Measurements from ENCODE around the gene WDHD1.
A peak's percentile ranks its signal among the peaks of the same experiment; 100 is the strongest.
"Not testable (repeated sequence)": the region's sequence is repeated elsewhere in the genome, so short reads cannot be mapped to it uniquely, and the experiment has no call there.

WDHD1 gene, protein sequence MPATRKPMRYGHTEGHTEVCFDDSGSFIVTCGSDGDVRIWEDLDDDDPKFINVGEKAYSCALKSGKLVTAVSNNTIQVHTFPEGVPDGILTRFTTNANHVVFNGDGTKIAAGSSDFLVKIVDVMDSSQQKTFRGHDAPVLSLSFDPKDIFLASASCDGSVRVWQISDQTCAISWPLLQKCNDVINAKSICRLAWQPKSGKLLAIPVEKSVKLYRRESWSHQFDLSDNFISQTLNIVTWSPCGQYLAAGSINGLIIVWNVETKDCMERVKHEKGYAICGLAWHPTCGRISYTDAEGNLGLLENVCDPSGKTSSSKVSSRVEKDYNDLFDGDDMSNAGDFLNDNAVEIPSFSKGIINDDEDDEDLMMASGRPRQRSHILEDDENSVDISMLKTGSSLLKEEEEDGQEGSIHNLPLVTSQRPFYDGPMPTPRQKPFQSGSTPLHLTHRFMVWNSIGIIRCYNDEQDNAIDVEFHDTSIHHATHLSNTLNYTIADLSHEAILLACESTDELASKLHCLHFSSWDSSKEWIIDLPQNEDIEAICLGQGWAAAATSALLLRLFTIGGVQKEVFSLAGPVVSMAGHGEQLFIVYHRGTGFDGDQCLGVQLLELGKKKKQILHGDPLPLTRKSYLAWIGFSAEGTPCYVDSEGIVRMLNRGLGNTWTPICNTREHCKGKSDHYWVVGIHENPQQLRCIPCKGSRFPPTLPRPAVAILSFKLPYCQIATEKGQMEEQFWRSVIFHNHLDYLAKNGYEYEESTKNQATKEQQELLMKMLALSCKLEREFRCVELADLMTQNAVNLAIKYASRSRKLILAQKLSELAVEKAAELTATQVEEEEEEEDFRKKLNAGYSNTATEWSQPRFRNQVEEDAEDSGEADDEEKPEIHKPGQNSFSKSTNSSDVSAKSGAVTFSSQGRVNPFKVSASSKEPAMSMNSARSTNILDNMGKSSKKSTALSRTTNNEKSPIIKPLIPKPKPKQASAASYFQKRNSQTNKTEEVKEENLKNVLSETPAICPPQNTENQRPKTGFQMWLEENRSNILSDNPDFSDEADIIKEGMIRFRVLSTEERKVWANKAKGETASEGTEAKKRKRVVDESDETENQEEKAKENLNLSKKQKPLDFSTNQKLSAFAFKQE

DNA sequence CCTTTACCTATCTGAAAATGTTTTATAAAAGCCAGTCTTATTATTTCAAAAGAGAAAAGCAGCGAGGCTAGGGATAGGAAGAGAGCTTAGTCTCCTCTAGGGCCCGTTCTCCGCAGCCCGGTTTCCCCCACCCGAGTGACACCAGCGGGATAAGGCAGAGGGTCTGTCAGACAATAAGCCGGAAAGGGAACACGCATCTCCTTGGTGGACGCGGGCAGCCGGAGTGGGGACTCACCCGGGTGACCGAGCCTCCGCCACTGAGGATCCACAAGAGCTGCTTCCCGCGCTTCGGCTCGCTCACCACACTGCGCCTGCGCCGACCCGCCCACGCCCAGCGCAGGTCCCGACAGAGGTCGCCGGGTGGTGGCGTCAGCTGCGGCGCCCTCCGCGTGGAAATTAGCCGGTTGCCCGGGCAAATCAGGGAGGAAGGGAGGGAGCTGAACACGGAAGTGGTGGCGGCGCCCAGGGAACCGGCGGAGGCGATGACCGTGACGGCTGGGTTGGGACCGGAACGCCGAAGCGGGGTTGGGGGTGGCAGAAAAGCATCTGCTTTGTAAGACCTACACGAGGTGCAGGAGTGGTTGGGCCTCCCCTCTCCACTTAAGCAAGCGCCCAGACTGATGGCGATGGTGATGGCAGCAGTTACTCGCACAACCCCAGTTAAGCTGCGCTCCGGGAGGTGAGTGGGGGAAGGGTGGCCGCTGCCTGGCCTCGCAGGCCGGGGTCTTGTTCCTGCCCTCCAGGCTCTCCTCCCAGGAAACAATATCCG, at the start of gene WDHD1, which contains the start of gene SOCS4:
Gene WDHD1, minus strand, starts transcription at position 307 of the 769 bp plus-strand sequence. CDS start 312 bp downstream, outside the sequence.
Gene SOCS4, plus strand, starts transcription at position 444 of the 769 bp plus-strand sequence. CDS start 15,806 bp downstream, outside the sequence.
- DNase-seq, result peak; percentile 98

DNA sequence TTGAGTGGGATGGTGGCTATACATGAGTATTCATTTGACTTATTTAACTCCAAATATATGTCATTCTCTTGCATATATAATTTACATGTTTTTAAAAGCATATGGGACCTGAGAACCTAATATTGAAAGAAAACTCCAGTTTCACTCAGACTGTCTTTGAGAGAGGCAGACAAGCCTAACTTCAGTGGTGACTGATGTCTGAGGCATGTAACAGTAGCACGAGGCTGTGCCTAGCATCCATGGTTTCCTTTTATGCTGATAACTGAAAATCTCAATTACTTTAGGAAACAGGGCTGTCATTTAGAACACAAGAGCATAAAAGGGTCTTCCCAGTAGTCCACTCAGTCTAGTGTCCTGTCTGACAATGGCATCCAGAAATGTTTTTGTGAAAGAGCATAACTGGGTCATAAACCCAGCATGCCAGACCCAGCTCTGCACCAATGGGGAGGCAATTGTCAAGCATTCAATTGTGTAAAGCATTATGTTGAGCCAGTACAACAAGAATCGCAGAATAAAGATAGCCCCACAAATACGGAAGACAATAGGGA, 48.8 kb upstream of the WDHD1 start:
- no peak for DNase-seq

DNA sequence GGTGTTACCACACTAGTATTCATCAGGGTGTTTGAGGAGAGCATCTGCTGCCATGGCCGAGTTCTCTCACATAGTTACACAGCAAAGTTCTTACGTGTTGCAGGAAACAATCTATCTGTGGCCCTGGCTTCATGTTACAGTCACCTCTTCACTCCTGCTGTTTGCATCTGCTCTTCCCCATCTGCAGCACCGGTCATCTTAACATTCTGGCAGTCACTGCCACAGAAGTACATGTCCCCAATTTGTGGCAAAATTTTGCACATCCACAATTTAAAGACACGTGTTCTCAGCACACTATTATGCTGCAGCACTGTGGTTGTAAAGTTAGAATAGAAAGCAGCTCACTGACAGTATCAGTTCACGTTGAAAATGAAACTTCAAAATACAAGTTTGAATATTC, 47.8 kb upstream of the WDHD1 start:
- no peak for DNase-seq

DNA sequence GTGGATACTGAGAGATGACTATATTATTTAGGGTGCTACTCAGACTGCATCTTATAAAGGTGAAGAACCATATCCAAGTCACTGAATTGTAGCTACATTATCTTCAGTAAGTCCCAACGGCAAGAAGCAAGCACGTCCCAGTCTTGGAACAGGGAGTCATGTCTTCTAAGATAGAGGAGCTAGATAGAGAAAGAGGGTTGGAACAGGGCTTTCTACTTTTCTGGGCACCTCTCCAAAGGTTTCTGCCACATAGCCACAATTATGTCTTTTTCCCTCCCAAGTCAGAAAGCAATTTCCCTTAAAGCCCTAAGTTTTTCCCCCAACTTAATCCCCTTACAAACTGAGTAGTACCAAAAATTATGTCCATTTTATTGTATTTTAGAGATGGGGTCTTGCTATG, 47.0 kb upstream of the WDHD1 start:
- no peak for DNase-seq

DNA sequence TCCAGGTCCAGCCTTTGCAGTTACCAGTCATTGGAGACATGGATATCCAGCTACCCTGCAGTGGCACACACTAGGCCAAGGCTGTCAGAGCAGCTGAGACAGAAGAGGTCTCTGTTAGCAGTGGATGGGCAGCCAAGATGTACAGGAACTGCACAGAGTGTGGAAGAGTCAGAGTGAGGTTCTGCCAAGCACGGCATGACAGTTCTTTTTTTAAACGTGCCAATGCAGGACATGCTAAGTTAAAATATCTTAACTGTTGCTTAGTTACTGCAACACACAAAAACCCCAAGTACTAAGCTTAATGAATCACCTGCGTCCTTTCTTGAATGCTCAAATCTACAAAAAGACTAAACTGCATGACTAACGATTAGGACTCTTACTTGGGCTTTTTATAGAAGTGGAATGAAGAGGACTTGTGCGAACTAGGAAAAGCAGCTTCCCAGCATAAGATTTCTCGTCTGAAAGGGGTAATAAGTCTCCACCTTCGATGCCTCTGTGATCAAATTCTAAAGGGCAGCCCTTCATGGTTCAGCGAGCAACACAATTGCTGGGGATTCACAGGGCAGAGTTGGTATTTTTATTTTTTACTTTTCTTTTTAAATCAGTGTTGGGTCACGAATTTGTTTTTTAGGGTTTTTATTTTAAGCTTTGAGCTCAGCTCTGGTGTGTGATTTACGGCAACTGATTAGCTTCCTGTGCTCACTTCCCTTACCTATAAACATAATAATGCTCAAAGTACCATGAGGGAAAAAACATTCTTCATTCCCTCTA, 45.2 kb upstream of the WDHD1 start:
- DNase-seq, result peak; percentile 25

DNA sequence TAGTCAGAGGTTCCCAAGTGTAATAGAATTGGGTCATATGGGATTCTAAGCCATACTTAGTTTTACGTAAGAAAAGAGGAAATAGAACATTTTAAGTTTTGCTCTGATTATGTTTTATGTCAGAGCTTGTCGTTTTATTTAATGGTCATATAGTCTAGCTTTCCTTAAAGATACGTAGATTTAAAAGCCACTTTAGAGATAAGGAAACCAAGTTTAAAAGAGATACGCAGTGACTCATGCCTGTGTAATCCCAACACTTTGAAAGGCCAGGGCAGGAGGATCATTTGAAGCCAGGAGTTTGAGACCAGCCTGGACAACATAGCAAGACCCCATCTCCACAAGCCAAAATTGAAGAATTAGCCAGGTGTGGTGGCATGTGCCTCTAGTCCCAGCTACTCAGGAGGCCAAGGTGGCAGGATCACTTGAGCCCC, 44.1 kb upstream of the WDHD1 start:
- DNase-seq, result no peak

DNA sequence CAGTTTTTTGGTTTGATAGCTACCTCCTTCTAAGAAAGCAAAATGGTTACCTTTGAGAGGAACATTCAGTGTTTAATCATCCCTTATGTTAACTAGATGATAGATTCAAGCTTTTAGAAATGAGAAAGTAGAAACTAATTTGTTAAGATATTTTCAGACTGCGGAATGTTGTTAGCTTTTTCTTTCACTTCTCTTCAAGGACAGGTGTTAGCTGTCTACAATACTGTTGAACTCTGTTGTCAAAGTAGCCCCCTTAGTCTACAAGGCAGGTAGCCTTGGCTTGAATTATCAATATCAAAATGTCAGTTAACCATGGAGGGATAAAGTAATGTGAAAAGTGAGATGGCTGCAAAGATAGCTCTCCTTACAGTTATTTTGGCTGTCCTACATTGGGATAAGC, 39.3 kb upstream of the WDHD1 start:
- no peak for DNase-seq

DNA sequence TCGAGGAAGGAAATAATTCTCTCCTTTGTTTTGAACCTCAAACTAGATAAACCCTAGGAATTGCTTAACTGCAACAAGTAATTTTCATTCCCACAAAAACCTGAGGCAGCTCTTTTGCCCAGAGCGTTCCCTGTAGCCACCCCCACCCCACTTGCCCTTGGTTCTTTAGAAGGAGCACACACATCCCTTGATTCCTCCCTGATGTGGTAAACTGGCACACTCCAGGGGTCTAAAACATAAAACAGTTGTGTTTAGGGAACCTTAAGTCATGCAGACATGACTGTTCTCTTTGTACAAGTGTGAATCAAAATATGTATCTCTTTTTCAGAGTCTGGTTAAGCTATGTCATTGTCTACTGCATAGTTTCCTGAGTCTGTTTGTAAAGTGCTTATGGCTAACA, 38.5 kb upstream of the WDHD1 start:
- no peak for DNase-seq

DNA sequence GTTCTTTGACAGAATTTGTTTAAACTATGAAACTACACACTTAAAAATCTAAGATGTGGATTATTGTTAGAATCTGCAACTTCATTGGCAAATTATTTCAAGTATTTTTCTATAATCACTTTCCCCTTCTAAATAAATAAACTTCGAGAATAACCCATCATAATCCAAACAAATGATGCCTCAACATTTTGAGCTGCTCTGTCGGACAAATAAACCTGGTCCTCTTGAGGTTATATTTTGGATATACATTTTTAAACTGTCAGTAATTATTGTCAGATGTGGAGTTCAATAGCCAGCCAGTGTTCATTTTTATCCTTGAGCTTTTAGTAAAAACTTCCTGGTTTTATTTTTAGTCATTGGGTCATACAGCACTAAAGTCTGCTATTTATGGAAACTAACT, 38.0 kb upstream of the WDHD1 start:
- not testable (repeated sequence) for DNase-seq

DNA sequence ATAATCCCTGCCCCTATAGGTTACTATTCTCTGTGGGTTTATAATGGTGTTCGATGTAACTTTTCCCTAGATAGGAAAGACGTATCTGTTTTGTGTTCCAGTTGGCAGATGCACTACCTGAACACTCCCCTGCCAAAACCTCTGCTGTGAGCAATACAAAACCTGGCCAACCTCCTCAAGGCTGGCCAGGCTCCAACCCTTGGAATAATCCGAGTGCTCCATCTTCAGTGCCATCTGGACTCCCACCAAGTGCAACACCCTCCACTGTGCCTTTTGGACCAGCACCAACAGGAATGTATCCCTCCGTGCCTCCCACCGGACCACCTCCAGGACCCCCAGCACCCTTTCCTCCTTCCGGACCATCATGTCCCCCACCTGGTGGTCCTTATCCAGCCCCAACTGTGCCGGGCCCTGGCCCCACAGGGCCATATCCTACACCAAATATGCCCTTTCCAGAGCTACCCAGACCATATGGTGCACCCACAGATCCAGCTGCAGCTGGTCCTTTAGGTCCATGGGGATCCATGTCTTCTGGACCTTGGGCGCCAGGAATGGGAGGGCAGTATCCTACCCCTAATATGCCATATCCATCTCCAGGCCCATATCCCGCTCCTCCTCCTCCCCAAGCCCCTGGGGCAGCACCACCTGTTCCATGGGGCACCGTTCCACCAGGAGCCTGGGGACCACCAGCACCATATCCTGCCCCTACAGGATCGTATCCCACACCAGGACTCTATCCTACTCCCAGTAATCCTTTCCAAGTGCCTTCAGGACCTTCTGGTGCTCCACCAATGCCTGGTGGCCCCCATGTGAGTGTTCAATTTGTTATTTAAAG, 35.8 kb upstream of the WDHD1 start:
- DNase-seq, result no peak

DNA sequence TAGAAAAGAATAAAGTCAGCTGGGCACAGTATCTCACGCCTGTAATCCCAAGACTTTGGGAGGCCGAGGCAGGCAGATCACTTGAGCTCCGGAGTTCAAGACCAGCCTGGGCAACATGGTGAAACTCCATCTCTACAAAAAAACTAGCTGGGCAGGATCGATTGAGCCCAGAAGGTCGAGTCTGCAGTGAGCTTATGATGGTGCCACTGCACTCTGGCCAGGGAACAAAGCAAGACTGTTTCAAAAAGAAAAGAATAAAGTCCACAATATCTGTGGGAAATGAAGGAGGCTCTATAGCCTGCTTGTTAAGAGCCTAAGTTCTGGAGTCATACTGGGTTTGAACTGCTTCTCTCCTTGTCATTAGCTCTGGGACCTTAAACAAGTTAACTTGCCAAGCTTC, 32.4 kb upstream of the WDHD1 start:
- no peak for DNase-seq

DNA sequence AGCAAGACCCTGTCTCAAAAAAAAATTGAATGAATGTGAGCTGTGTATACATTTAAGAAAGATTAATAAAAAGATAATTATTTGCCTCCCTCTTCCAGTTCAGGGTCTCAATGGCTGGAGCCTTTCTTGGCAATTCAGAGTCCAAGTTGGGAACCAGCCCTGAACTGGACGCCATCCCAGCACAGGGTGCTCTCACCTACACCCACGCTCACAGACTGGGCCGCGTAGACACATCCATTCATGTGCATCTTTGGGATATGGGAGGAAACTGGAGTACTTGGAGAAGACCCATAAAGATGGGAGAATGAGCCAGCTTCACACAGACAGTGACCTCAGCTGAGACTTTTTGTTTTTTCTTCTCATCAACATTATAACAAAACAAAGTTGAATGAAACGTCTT, 31.0 kb upstream of the WDHD1 start:
- DNase-seq, result no peak

DNA sequence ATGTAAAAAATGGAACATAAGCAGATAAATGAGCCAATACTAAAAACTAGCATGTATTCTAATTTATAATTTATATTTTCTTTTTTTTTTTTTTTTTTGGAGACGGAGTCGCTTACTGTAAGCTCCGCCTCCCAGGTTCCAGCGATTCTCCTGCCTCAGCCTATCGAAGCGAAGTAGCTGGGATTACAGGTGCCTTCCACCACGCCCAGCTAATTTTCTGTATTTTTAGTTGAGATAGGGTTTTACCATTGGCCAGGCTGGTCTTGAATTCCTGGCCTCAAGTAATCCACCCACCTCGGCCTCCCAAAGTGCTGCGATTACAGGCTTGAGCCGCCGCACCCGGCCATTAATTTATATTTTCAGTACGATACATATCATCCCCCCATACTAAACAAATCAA, 27.2 kb upstream of the WDHD1 start:
- no peak for DNase-seq

DNA sequence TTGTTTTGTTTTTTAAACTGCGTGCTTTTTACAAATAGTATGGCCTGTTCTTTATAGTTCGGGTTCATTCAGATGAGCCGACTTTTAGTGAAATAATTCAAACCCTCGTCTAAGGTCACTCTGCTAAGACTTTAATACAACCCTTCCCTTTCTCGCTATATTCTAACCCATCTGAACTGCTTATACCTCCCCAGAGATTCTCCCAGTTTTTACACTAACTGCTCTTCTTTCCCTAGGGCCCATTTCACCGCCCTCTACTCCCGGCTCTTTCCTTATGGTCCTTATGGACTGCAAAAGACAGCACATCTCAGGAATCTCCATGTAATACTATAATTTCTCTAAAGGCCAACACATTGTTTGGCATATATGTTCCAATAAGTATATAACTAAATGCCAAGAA, 26.6 kb upstream of the WDHD1 start:
- DNase-seq, result no peak

DNA sequence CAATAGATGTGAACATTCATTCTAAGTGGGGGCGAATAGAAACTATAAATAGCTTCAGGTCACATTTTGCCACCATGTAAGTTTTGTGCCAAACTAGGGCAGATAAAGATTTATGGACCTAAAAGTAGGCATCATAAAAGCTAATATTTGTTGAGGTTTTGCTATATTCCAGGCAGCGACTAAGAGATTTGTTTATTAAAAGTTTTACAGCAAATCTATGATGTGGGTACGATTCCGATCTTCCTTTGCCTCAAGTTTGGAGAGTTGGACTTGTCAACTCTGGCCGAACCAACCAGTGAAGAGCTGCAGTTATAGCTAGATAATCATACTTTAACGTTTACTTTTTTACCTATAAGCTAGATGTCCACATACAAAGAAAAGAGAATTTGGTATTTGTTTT, 26.1 kb upstream of the WDHD1 start:
- no peak for DNase-seq

DNA sequence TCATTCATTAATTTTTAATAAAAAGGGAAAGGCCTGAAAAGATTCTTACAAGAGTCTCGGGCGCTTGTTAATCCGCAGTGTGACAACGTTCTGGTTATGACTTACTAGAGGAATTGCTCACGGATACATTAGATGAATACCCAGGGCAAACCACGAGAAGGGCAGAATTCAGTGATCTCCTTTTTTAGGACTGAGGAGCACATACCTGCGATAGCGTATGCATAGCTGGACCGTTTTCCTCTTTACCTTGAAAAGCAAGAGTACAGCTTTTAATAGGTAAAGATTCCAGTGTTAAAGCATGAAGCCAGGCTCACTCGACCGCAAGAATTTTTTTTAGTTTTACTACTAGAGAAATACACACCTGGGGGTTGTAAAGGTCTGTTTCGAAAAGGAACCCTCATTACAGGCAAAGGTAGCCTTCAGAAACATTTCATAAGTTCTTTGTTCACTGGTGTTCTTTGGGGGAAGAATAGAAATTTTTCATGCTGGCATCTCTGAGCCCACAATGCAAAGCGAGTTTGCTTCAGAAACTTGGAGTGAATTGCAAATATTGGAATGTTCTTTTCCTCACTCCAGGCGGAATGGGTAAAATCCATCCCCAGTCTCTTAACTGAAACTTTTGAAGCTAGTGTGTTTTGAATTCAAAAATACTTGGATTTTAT, 25.5 kb upstream of the WDHD1 start:
- DNase-seq, result no peak

DNA sequence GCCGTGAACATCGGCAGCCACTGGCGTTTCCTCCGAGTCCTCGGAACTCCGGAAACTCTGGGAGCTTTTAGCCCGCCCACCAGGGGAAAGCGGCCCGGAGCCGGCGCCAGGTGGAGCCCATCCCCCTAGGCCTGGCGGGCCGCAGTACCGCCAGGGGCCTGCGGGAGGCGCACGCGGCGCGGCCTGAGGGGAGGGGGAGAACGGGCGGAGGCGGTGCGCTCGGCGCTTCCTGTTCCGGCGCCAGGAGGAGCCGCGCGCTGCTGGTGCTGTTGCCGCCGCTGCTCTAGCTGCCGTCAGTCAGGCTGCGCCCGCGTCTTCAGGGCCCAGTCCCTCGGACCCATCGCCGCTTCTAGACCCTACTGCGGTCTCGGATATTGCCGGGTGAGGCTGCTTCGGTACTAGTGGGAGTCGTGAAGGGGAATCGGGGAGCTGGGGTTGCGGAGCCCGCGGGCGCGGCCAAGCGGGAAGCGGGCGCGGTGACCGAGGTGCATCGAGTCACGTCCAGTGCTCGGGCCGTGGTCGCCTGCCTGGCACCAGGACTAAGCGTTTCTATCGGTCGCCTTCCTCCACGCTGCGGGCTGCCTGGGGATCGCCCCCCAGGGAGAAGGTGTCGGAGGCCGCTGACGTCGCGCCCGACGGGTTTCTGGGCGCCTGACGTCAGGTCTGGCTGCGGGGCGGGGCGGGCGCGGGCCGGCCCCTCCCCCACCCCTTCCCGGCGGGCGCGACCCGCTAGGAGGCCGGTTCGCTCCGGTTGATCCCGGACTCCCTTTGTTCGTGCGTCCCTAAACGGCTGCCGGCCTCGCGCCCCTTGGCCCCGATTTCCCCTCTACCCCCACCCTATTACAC, 24.7 kb upstream of the WDHD1 start, which contains the start of gene MAPK1IP1L:
Gene MAPK1IP1L, plus strand, starts transcription at position 225 of the 846 bp plus-strand sequence. CDS start 10,037 bp downstream, outside the sequence.
- DNase-seq, result peak; percentile 92

DNA sequence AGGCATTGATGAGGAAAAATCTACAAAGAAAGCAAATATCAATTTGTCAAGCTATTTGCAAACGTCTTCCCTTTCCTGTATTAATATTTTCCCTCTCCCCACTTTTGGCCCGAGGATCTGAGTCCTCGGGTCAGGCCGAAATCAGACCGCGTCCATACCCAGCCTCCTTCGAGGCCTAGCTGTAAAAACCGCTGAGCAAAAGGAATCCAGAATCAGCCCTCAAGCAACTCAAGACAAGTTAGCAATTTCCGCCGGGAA, 24.2 kb upstream of the WDHD1 start:
- no peak for DNase-seq

DNA sequence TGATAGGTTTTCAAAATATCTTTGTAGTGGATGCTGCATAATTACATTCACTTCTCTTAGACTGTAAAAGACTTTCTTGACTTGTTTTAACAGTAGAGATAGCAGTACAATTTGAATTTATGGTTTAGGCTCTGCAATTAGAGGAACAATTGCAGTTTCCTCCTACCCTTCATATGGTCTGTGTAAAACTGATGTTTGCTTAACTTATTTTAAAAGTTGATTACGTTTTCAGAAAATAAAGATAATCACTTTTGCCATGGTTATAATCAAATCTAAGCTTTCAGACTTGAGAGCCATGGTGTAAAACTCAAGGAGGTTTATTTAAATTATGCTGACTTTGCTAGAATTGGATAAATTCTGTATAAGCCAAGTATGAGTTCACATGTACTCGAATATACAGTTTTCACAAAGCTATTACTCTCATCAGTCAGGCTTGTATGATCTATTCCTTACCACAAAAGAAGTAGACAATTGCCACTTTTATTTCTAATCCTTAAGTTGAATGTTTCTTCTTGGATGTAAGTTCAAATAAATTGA, 22.1 kb upstream of the WDHD1 start:
- no peak for DNase-seq
